Measurements from ENCODE around the gene PRKACA.

DNA sequence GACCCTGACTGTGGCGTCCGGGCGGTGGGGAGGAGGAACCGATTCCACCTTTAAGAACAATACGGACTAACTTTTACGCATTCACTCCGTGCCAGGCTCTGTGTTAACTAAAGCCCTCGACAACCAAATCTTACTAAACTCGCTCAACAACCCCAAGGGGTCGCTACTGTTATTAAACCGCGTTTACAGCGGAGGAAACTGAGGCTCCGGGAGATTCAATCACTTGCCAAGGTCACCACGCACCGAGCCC, 28.2 kb downstream of the PRKACA start:
- TF ChIP-seq, protein P1, sequence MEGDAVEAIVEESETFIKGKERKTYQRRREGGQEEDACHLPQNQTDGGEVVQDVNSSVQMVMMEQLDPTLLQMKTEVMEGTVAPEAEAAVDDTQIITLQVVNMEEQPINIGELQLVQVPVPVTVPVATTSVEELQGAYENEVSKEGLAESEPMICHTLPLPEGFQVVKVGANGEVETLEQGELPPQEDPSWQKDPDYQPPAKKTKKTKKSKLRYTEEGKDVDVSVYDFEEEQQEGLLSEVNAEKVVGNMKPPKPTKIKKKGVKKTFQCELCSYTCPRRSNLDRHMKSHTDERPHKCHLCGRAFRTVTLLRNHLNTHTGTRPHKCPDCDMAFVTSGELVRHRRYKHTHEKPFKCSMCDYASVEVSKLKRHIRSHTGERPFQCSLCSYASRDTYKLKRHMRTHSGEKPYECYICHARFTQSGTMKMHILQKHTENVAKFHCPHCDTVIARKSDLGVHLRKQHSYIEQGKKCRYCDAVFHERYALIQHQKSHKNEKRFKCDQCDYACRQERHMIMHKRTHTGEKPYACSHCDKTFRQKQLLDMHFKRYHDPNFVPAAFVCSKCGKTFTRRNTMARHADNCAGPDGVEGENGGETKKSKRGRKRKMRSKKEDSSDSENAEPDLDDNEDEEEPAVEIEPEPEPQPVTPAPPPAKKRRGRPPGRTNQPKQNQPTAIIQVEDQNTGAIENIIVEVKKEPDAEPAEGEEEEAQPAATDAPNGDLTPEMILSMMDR (IDR thresholded peaks at IDR 0.05; ENCODE audit: low read depth, low read length, poor library complexity, severe bottlenecking): peak; percentile 53
- no peak for TF ChIP-seq EZH2phosphoT487 (IDR thresholded peaks at IDR 0.05; ENCODE audit: borderline replicate concordance, low read length)
